DND-41 (cell line): ENCODE data around the gene TMEM62.

Experiments
- ATAC-seq: fragments of 200-7000 bp; cut with Tn5 transposase; 3 replicates; pipeline ENCODE4 v1.9.1; 2021; ENCODE audit warnings: low read depth; ENCODE audit not compliant: insufficient read depth
- DNase-seq: peaks from one replicate; pipeline ENCODE4 v3.0.0-alpha.2; 2020
- H2AFZ ChIP-seq: 2 replicates; pipeline ENCODE4 v1.6.0; 2012; ENCODE audit warnings: low read depth, low read length
- H3K27ac ChIP-seq: 2 replicates; pipeline ENCODE4 v1.5.1; 2012; ENCODE audit warnings: low read length, inconsistent platforms
- H3K27me3 ChIP-seq: fragments of 200-600 bp; sonication (generic); 2 replicates; pipeline ENCODE4 v1.6.0; 2012; ENCODE audit warnings: low read length, mild to moderate bottlenecking, inconsistent platforms; ENCODE audit not compliant: insufficient read depth, poor library complexity
- H3K36me3 ChIP-seq: 2 replicates; pipeline ENCODE4 v1.5.1; 2012; ENCODE audit warnings: low read length, inconsistent platforms; ENCODE audit not compliant: insufficient read depth
- H3K4me1 ChIP-seq: 2 replicates; pipeline ENCODE4 v1.5.1; 2012; ENCODE audit warnings: mild to moderate bottlenecking, low read length; ENCODE audit not compliant: insufficient read depth
- H3K4me2 ChIP-seq: 2 replicates; pipeline ENCODE4 v1.6.0; 2012; ENCODE audit warnings: mild to moderate bottlenecking, moderate library complexity, low read length, inconsistent platforms; ENCODE audit not compliant: insufficient read depth
- H3K4me3 ChIP-seq, 2 experiments: fragments of 200-600 bp in 1 of 2; shearing (Covaris generic) in 1 of 2; 2 replicates each; pipeline ENCODE4 v1.5.1; 2012 to 2016; ENCODE audit warnings: inconsistent platforms in 2 of 2, low read length in 2 of 2, mild to moderate bottlenecking in 2 of 2, low read depth in 1 of 2, moderate library complexity in 1 of 2
- H3K79me2 ChIP-seq: 2 replicates; pipeline ENCODE4 v1.6.0; 2012; ENCODE audit warnings: low read length, inconsistent platforms; ENCODE audit not compliant: insufficient read depth
- H3K9ac ChIP-seq: 2 replicates; pipeline ENCODE4 v1.6.0; 2012; ENCODE audit warnings: low read depth, mild to moderate bottlenecking, inconsistent platforms, low read length, moderate library complexity
- H3K9me3 ChIP-seq: 2 replicates; pipeline ENCODE4 v1.5.1; 2012; ENCODE audit warnings: low read length, moderate library complexity, mild to moderate bottlenecking, inconsistent platforms; ENCODE audit not compliant: insufficient read depth, severe bottlenecking
- H4K20me1 ChIP-seq: 2 replicates; pipeline ENCODE4 v1.6.0; 2012; ENCODE audit warnings: low read length; ENCODE audit not compliant: insufficient read depth
- EZH2 ChIP-seq: IDR thresholded peaks from 3 replicates; pipeline ENCODE4 v1.6.1; 2012; ENCODE audit warnings: borderline replicate concordance, low read depth, mild to moderate bottlenecking, moderate library complexity, low read length, inconsistent platforms; ENCODE audit not compliant: severe bottlenecking
- TF ChIP-seq, protein P1 (sequence below): IDR thresholded peaks from 2 replicates; pipeline ENCODE4 v1.5.1; 2012; ENCODE audit warnings: borderline replicate concordance, low read length, moderate library complexity, mild to moderate bottlenecking; ENCODE audit not compliant: poor library complexity, severe bottlenecking; ENCODE audit errors: extremely low read depth

TMEM62 gene

DNA sequence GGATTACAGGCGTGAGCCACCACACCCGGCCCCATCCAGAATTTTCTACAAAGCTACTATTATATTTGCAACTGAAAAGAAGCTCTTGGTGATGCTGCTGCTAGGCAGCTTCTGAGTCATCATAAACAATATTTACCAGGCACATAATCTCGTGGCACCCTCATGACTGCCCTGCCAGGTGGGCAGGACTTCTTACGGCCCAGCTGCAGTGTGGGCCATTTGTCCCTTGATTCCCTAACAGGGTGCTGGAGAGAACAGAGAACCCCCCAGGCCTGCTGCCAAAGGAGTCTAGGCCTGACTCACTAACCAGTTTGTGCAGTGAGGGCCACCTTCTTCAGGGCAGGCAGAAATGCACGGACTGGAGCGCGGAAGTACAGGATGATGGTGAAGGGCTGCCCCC lies 82.6 kb downstream of the TMEM62 start:
- Histone ChIP-seq H2AFZ (no peak overlapping the region), H3K9me3 (no peaks in the 10 kb centered on the region), H3K36me3 (no peaks in the 10 kb centered on the region), H4K20me1 (no peaks in the 10 kb centered on the region), H3K27me3 (no peaks in the 10 kb centered on the region), H3K4me3 (no peak overlapping the region), H3K4me2 (no peak overlapping the region), H3K9ac (no peak overlapping the region), H3K79me2 (no peaks in the 10 kb centered on the region), H3K4me1 (no peaks in the 10 kb centered on the region), H3K27ac (no peak overlapping the region)
- TF ChIP-seq, protein P1, sequence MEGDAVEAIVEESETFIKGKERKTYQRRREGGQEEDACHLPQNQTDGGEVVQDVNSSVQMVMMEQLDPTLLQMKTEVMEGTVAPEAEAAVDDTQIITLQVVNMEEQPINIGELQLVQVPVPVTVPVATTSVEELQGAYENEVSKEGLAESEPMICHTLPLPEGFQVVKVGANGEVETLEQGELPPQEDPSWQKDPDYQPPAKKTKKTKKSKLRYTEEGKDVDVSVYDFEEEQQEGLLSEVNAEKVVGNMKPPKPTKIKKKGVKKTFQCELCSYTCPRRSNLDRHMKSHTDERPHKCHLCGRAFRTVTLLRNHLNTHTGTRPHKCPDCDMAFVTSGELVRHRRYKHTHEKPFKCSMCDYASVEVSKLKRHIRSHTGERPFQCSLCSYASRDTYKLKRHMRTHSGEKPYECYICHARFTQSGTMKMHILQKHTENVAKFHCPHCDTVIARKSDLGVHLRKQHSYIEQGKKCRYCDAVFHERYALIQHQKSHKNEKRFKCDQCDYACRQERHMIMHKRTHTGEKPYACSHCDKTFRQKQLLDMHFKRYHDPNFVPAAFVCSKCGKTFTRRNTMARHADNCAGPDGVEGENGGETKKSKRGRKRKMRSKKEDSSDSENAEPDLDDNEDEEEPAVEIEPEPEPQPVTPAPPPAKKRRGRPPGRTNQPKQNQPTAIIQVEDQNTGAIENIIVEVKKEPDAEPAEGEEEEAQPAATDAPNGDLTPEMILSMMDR, result no peak
- DNase-seq, result no peak
- ATAC-seq, result no peak

DNA sequence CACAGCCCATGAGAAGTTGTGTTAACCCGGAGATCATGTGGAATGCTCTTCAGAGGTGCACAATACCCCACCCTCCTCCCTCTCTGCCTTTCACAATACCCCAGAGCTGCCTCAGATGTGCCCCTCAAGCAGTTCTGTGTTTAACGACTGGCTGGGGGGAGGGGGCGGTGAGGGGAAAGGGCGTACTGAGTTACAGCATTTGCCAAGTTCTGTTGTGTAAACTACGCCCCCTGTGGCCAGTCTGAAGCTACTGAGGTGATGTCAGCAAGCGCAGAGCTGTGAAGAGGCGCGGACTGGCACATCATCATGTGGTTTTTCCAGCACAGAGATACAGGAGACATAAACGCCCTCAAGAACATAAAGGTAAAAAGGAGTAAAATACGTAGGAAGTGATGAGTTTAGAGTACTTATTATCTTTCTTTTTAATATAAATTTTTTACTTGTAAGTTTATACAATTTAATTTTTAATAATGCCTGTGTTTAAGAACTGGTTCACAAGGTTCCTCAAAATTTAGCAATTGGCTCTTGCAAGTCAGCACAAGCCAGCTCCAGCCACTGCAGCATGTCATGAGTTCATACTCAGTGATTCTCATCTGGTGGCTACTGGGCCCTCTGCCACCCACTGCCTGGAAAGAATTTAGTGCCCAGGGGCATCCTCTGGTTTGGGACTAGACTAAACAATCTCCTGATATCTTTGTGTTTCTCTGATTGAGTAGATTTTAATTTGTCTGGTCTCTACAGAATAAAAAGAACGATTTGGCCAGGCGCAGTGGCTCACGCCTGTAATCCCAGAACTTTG lies 85.7 kb downstream of the TMEM62 start:
- Histone ChIP-seq H3K27ac (no peak overlapping the region), H3K4me3 (no peak overlapping the region), H3K9me3 (no peaks in the 10 kb centered on the region), H4K20me1 (no peaks in the 10 kb centered on the region), H3K27me3 (peaks cover 3% of the 10 kb centered on the region), H3K4me1 (no peaks in the 10 kb centered on the region), H2AFZ (no peak overlapping the region), H3K79me2 (no peaks in the 10 kb centered on the region), H3K9ac (no peak overlapping the region), H3K36me3 (no peaks in the 10 kb centered on the region), H3K4me2 (no peak overlapping the region)
- ATAC-seq (peak; percentile 45; the same call in 2 of the 3 replicates), DNase-seq (peak; percentile 24)
- no peak for TF ChIP-seq EZH2
- TF ChIP-seq, protein P1, result peak; percentile 39

DNA sequence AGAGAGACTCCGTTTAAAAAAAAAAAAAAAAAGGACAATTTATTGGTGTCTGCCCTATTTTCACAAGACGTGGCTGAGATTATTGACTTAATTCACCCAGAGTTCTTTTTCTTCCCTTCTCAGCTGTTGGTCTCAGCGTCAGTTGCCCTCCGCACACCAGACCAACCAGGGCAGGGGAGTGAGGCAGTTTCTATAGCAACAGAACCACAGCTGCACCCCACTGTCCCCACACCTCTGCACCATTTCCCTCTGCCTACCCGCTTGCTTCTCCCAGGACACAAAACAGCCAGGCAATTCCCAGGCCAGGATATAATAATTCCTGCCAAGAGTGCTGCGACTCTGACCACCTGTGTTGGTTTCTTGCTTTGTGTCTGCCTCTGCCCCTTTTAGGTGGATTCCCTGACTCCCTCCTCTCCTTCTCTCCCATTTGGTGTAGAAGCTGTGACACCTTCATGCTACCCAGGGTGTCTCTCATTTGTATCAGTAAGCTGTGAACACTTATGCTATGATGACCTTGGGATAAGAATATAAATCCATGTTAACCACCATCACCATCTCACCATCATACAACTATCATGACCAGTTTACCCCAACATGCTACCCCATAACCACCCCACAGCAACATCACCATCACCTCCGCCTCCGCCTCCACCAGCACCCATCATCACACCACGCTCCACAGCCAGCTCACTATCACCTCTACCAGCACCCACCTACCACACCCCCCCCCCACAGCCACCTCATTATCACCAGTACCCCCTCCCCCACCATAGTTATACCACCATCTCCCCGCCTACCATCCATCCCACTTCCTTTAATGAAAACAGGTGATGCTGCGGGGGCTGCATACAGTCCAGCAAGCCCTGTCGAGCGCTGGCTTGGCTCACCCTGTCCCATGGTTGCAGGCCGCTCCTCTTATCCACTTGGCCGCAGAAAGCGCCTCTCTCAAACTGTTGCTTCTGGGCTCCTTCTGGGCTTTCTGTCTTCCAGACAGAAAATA lies 86.8 kb downstream of the TMEM62 start:
- H3K4me1 ChIP-seq, result no peaks in the 10 kb centered on the region
- H3K36me3 ChIP-seq, result no peaks in the 10 kb centered on the region
- ATAC-seq (no peak), DNase-seq (no peak)
- H3K4me2 ChIP-seq, result no peak overlapping the region
- H2AFZ ChIP-seq, result no peak overlapping the region
- H3K79me2 ChIP-seq, result no peaks in the 10 kb centered on the region
- H3K9ac ChIP-seq, result no peak overlapping the region
- no peaks in the 10 kb centered on the region for H4K20me1 ChIP-seq
- TF ChIP-seq, protein P1, result no peak
- TF ChIP-seq EZH2, result no peak
- no peaks in the 10 kb centered on the region for H3K9me3 ChIP-seq
- H3K4me3 ChIP-seq, result no peak overlapping the region
- H3K27ac ChIP-seq, result no peak overlapping the region
- peaks cover 3% of the 10 kb centered on the region for H3K27me3 ChIP-seq
